Subcutaneous adipose tissue (tissue), 4 donors: ENCODE measurements around the gene OR51B5. TPM values are rescaled to one million over a fixed set of nuclear protein-coding genes. Genes with fewer than 3 reads are reported as not detected.

Experiments used
- total RNA-seq, 4 donors: library from RNA; depleted of rRNA; stranded (reverse); fragments of >200 nt; gene quantifications; one replicate each; pipeline ENCODE4 v1.1.0, GENCODE V29; 2016
- TF ChIP-seq, protein P1 (sequence below): fragments of 450-650 bp; IDR thresholded peaks from one replicate; pipeline ENCODE4 v1.5.1; 2016; ENCODE audit warnings: low read depth, mild to moderate bottlenecking, control low read depth, antibody characterized with exemption, moderate library complexity

Gene OR51B5, protein sequence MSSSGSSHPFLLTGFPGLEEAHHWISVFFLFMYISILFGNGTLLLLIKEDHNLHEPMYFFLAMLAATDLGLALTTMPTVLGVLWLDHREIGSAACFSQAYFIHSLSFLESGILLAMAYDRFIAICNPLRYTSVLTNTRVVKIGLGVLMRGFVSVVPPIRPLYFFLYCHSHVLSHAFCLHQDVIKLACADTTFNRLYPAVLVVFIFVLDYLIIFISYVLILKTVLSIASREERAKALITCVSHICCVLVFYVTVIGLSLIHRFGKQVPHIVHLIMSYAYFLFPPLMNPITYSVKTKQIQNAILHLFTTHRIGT
- under 1 TPM in 2 of 4 donors, not detected in 2; 0.66 to 0.85 TPM for total RNA-seq

DNA sequence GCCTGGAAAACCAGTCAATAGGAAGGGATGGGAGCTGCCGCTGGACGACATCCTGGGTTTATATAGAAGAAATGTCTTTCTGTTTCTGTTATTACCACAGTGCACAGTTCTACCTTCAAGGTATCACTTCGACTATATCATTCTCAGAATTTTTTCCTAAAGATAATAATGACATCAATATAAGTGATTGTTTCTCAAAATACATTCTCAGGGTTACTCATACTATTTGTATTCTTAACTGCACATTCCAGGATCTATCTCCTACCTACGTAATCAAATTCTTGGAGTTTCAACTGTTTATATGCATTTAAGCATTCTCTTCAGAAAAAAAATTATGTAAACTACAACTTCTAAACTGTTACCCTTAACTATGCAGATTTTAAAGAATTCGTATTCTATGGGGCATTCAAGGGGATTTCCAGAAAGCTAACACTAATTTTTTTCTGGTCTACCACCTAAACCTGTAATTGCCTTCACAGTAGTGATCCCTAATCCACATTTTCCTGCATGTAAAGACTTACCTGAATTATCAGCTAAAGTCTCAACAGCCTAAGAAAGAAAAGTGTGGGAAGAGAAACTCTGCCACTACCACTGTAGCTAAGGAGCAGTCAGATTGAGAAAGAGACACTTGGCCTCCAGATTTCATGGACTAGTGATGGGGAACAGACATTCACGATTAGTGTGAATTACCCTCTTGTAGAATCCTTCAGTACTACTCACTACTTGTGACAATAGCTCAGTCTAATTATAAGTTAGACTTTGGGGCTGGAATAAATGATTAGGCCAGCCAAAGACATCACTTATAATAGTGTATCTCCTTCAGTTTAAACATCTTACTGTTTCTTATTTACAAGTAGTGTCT is at the start of gene OR51B5:
OR51B5 (minus strand) TSS at position 51 of the 862 bp plus-strand sequence; CDS start at position 51, 0 bp downstream.
- TF ChIP-seq, protein P1, sequence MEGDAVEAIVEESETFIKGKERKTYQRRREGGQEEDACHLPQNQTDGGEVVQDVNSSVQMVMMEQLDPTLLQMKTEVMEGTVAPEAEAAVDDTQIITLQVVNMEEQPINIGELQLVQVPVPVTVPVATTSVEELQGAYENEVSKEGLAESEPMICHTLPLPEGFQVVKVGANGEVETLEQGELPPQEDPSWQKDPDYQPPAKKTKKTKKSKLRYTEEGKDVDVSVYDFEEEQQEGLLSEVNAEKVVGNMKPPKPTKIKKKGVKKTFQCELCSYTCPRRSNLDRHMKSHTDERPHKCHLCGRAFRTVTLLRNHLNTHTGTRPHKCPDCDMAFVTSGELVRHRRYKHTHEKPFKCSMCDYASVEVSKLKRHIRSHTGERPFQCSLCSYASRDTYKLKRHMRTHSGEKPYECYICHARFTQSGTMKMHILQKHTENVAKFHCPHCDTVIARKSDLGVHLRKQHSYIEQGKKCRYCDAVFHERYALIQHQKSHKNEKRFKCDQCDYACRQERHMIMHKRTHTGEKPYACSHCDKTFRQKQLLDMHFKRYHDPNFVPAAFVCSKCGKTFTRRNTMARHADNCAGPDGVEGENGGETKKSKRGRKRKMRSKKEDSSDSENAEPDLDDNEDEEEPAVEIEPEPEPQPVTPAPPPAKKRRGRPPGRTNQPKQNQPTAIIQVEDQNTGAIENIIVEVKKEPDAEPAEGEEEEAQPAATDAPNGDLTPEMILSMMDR = no peak

DNA sequence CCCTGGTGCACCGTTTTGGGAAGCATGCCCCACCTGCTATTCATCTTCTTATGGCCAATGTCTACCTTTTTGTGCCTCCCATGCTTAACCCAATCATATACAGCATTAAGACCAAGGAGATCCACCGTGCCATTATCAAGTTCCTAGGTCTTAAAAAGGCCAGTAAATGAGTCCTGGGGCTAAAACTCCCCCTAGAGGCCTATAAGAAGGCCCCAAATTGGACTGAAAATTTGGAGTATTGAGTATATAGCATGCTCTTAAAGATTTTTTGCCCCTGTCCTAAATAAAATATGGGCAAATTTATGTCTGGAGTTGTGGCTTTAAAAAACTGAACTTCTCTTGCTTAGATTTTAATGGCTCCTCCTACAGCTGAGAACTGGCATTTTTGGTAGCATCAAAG is 46.9 kb upstream of the OR51B5 start:
- TF ChIP-seq, protein P1 = no peak

DNA sequence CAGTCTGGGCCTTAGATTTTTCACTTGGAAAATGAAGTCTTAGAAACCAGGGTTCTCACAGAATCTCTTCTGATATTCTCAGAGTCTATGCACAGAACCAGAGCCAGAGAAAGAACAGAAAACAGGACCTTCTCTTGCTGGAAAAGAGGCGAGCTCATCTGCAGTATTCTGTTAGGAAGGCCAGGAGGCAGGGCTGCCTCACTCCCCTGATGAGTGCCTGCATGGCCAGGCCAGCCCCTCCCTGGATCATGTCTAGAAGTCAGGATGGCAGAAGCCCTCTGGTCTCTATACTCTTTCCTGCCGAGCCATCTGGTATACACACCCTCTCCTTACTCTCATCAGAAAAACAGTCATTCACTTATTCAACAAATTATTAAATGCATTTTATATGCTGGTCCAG is 41.0 kb upstream of the OR51B5 start:
- TF ChIP-seq, protein P1 = no peak

DNA sequence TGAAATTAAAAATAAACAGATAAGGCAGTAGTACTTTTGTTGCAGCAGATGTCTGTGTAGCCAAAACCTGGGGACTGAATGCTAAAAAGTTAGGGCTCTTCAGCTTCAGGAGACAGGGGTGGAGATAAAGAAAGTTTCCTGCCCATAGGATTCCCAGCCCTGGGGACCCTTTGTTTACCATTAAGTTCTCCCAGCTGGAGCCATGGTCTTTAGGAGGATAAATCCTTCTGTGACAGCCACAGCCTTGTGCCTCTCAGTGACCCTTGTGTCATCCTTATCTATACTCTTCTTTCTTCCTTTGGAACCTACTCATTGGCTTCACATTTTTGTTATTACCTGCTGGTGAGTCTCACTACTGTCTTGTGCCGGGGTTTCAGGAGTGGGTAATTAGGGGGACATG is 40.3 kb upstream of the OR51B5 start, which contains the start of gene OR51M1:
OR51M1 (plus strand) TSS at position 237 of the 400 bp plus-strand sequence. CDS start 5,587 bp downstream, outside the sequence.
- TF ChIP-seq, protein P1 = no peak

DNA sequence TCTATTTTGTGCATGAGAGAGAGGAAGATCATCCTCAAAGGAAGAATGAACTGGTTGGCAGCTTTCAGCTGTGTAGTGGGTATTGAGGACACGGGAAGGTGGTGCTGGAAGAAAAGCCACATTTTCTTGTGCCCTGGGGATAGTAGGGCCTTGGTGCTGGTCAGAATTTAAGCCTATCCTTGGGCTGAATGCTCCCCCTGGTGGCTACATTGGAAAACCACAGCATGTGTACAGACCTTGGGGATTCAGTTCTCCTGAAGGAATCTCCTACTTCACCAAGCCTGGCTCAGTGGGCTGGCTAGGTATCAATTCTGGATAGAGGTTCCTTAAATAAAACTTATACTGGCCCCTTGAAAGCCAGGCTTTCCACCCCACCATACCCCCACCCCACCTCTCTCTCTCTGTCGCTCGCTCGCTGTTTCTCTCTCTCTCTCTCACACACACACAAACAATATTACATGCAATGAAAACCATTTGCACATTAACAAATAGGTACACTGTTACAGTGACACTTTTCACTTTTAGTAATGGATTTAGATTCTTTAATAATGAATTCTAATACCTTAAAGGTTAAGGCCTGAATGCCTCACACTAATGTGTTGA is 37.5 kb upstream of the OR51B5 start:
- TF ChIP-seq, protein P1 = no peak

DNA sequence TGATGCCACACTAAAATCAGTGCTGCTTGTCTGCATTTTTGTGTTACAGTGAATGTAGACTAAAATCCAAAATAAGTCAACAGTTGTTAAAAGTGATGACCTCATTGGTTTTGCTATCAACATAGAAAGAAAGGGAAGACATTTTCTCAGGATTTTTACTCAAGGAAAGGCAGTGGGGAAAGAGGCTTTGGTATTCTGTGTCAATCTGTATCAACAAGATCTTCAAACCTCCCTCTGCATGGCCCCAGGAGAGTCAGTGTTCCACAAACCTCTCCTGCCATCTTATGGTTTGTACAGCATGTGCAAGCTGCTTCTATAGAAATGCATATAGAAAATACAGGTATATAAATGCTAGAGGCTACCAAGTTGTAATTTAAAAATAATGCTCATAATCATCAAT is 26.5 kb upstream of the OR51B5 start:
- TF ChIP-seq, protein P1 = no peak
